Spleen (tissue), 11 donors: ENCODE data around the gene WDR5B. TPM values are rescaled to one million over a fixed set of nuclear protein-coding genes. Genes with fewer than 3 reads are reported as not detected.

Source experiments
- DNase-seq: peaks from one replicate; pipeline ENCODE4 v3.0.0-alpha.2; 2020
- H3K27ac ChIP-seq, 8 donors: fragments of 200-600 bp; sonication (generic) in 7 of 8; 1 replicate in 4 of 8; 2 replicates in 4 of 8; pipeline versions ENCODE4 v1.5.0 to v1.8.0; 2016 to 2021; ENCODE audit warnings: inconsistent platforms in 4 of 8, mild to moderate bottlenecking in 4 of 8, moderate library complexity in 1 of 8
- H3K27me3 ChIP-seq, 7 donors: fragments of 200-600 bp; sonication (generic) in 6 of 7; replicated peaks in 1 of 7; 1 replicate in 4 of 7; 2 replicates in 3 of 7; pipeline versions ENCODE4 v1.5.0 to v1.8.0; 2016 to 2021; ENCODE audit warnings: inconsistent platforms in 3 of 7, mild to moderate bottlenecking in 1 of 7
- H3K36me3 ChIP-seq, 6 donors: fragments of 200-600 bp; sonication (generic) in 5 of 6; 1 replicate in 4 of 6; 2 replicates in 2 of 6; pipeline versions ENCODE4 v1.5.0 to v1.8.0; 2016 to 2021; ENCODE audit warnings: inconsistent platforms in 2 of 6
- H3K4me1 ChIP-seq, 6 donors: fragments of 200-600 bp; sonication (generic) in 5 of 6; 1 replicate in 3 of 6; 2 replicates in 3 of 6; pipeline versions ENCODE4 v1.5.0 to v1.8.0; 2016 to 2021; ENCODE audit warnings: inconsistent platforms in 3 of 6
- H3K4me3 ChIP-seq, 8 donors: fragments of 200-600 bp; sonication (generic) in 7 of 8; 1 replicate in 4 of 8; 2 replicates in 4 of 8; pipeline versions ENCODE4 v1.5.0 to v1.8.0; 2016 to 2021; ENCODE audit warnings: inconsistent platforms in 4 of 8, mild to moderate bottlenecking in 4 of 8, moderate library complexity in 2 of 8
- H3K9me3 ChIP-seq, 8 donors: fragments of 200-600 bp; sonication (generic) in 7 of 8; 1 replicate in 4 of 8; 2 replicates in 4 of 8; pipeline versions ENCODE4 v1.5.0 to v1.8.0; 2016 to 2021; ENCODE audit warnings: inconsistent platforms in 4 of 8
- POLR2A ChIP-seq, 3 donors: fragments of 450-650 bp; IDR thresholded peaks; one replicate each; pipeline ENCODE4 v1.5.1; 2017; ENCODE audit warnings: antibody characterized with exemption in 3 of 3, mild to moderate bottlenecking in 1 of 3
- POLR2AphosphoS5 ChIP-seq, 3 donors: sonication (generic); formaldehyde crosslinking; IDR thresholded peaks; one replicate each; pipeline ENCODE4 v1.5.1; 2017; ENCODE audit warnings: antibody characterized with exemption in 3 of 3
- WGBS, 5 donors: extraction: QIAGEN DNeasy Blood & Tissue Kit in 3 of 5; methylation state at CpG; one replicate each; pipeline versions ENCODE4 v1.1.5 to v1.1.7; 2013 to 2018; 5-methylcytosine and 5-hydroxymethylcytosine counted together
- intact Hi-C: fragments of 100-400 bp; cut with DNase I; formaldehyde crosslinking; loops from one replicate; pipeline ENCODE4 v1.15.0; 2023; ENCODE audit warnings: low total_unique reads
- polyA plus RNA-seq, 3 donors: library from polyadenylated mRNA; stranded (reverse); fragments of 200-250 nt; gene quantifications; one replicate each; pipeline ENCODE4 v1.2.1, GENCODE V29; 2013
- total RNA-seq, 7 donors: library from RNA; depleted of rRNA in 3 of 7; stranded (reverse); fragments of >200 nt in 3 of 7; fragmentation: NEBNext Ultra II Directional in 4 of 7; extraction: Animal tissue kit (Norgen Biotek cat#: 25700) in 4 of 7; gene quantifications; one replicate each; pipeline versions ENCODE4 v1.1.0 to v1.2.1, GENCODE V29; 2016 to 2021
- TF ChIP-seq, protein P1 (sequence below), 11 experiments: fragments of 200-600 bp in 7 of 11; fragments of 450-650 bp in 4 of 11; sonication (generic) in 4 of 11; IDR thresholded peaks in 8 of 11; conservative IDR thresholded peaks in 3 of 11; 1 replicate in 7 of 11; 2 replicates in 4 of 11; pipeline versions ENCODE4 v1.4.0 to v1.8.0; 2016 to 2021; ENCODE audit warnings: antibody characterized with exemption in 11 of 11, inconsistent platforms in 4 of 11, mild to moderate bottlenecking in 1 of 11
- donor health status: healthy with polysubstance abuse.
- donor health status: DM: no; HTN: no; CAD: no; lungs with moderate emphysema.
- donor health status: DM: no; HTN: no; CAD: no.
- donor health status: Bipolar disorder and iron deficiency.
- donor health status: healthy.
- donor health status: DM: no; HTN: no; CAD: no.
- donor health status: DM: yes; HTN: yes; CAD: no.

Gene WDR5B
- total and polyA plus RNA-seq, 10 donors: 4.7 to 12.3 (median 6.9) TPM

DNA sequence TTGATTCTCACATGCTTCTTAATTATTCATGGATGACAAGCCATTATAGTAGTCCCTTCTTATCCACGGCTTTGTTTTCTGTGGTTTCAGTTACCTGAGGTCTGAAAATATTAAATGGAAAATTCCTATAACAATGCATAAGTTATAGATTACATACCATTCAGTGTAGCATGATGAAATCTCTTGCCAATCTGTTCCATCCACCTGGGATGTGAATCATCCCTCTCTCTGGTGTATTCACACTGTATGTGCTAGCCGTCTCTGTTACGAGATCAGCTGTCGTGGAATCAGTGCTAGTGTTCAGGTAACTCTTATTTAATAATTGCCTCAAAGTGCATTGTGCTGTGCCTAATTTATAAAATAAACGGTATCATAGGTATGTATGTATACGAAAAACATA lies 5.2 kb downstream of the WDR5B start:
- no peak for TF ChIP-seq POLR2AphosphoS5 (IDR thresholded peaks at IDR 0.05)
- TF ChIP-seq, protein P1, sequence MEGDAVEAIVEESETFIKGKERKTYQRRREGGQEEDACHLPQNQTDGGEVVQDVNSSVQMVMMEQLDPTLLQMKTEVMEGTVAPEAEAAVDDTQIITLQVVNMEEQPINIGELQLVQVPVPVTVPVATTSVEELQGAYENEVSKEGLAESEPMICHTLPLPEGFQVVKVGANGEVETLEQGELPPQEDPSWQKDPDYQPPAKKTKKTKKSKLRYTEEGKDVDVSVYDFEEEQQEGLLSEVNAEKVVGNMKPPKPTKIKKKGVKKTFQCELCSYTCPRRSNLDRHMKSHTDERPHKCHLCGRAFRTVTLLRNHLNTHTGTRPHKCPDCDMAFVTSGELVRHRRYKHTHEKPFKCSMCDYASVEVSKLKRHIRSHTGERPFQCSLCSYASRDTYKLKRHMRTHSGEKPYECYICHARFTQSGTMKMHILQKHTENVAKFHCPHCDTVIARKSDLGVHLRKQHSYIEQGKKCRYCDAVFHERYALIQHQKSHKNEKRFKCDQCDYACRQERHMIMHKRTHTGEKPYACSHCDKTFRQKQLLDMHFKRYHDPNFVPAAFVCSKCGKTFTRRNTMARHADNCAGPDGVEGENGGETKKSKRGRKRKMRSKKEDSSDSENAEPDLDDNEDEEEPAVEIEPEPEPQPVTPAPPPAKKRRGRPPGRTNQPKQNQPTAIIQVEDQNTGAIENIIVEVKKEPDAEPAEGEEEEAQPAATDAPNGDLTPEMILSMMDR (IDR thresholded peaks at IDR 0.05 in 8 of 11, conservative IDR thresholded peaks at IDR 0.05 in 3 of 11): no peak
- DNase-seq: no peak
- Histone ChIP-seq H3K36me3 (peaks cover 0 to 72% (median 19%) of the 10 kb centered on the region in 6 donors), H3K27ac (peak overlapping the region in 1 of 8 donors; percentile 79), H3K27me3 (no peaks in the 10 kb centered on the region), H3K4me1 (peaks cover 13 to 73% (median 43%) of the 10 kb centered on the region in 6 donors), H3K9me3 (no peaks in the 10 kb centered on the region), H3K4me3 (no peak overlapping the region)
- intact Hi-C loops: no loop called here
- WGBS, 5 donors: 90 to 96% (median 94%) methylated on average over 6 of the region's 6 CpGs

DNA sequence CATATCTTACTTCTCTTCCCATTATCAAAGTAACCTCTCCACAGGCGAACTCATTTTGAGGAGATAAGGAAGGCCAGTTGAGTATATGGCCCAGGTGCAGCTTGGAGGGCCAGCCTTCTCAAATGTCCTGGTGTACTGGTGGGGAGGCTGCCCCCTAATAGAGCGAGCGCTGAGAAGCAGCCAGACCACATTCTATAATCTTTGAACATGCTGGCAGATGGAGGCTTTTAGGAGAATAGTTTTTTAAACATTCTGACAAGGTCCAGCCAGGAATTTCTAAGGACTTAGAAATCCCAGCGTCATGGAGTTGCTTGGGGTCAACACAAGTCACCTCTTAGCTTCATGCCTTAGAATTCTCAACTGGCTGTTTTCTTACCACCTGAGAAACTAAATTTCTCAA lies 5.8 kb downstream of the WDR5B start:
- peak overlapping the region in 2 of 8 donors; percentile 18 to 51 for H3K4me3 ChIP-seq
- TF ChIP-seq, protein P1 (IDR thresholded peaks at IDR 0.05 in 8 of 11, conservative IDR thresholded peaks at IDR 0.05 in 3 of 11): no peak
- TF ChIP-seq POLR2A (IDR thresholded peaks at IDR 0.05) (no peak), POLR2AphosphoS5 (IDR thresholded peaks at IDR 0.05) (no peak)
- no peaks in the 10 kb centered on the region for H3K9me3 ChIP-seq
- peaks cover 11 to 68% (median 39%) of the 10 kb centered on the region in 6 donors for H3K4me1 ChIP-seq
- WGBS, 5 donors: 90 to 97% (median 93%) methylated on average over 4 of the region's 4 CpGs
- H3K36me3 ChIP-seq: peaks cover 0 to 77% (median 22%) of the 10 kb centered on the region in 6 donors
- intact Hi-C loops: no loop called here
- H3K27ac ChIP-seq: peak overlapping the region in 6 of 8 donors; percentile 63 to 79 (median 71)
- no peak for DNase-seq
- no peaks in the 10 kb centered on the region for H3K27me3 ChIP-seq

DNA sequence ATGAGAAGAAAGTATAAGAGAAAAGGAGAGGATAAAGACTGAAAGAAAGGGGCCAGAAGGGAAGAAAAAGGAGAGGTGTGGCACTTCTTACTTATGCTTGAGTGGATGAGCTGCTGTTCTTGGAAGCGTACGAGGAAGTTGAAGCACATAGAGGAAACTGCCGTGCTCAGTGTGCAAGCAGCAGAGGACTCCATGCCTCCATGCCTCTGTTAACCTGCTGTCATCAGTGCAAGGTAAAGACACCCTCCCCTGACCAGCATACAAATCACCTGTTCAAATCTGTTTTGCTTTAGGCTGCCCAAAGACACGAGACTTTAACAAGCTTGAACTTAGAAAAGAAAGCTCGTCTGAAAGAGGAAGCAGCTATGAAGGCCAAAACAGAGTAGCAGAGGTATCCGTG lies 6.4 kb downstream of the WDR5B start:
- H3K9me3 ChIP-seq: no peaks in the 10 kb centered on the region
- 30 to 42% (median 41%) methylated on average over 6 of the region's 6 CpGs for WGBS, 5 donors

DNA sequence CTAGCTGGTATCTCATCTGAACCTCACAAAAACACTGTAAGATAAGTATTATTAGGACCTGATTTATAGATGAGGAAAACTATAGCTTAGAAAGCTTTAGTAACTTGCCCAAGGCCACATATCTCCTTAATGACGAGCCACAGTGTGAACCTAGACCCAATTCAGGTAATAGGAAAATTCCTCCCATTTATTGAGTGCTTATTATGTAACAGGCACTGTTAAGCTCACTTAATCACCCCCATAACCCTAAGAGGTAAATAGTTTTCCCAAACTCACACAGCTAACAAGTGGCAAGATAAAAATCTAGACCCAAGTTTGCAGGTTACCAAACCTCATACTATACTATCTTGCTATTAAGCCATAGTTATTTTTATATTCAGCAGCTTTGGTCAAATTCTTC lies 7.9 kb downstream of the WDR5B start:
- WGBS, 5 donors: 79 to 97% (median 94%) methylated on average over 1 of the region's 1 CpG
- Histone ChIP-seq H3K9me3 (no peaks in the 10 kb centered on the region), H3K27ac (peak overlapping the region in 3 of 8 donors; percentile 15 to 79 (median 75)), H3K4me1 (peaks cover 0 to 46% (median 18%) of the 10 kb centered on the region in 6 donors), H3K36me3 (peaks cover 0 to 91% (median 31%) of the 10 kb centered on the region in 6 donors), H3K4me3 (no peak overlapping the region), H3K27me3 (no peaks in the 10 kb centered on the region)
- TF ChIP-seq, protein P1 (IDR thresholded peaks at IDR 0.05 in 8 of 11, conservative IDR thresholded peaks at IDR 0.05 in 3 of 11): no peak
- TF ChIP-seq POLR2AphosphoS5 (IDR thresholded peaks at IDR 0.05) (no peak), POLR2A (IDR thresholded peaks at IDR 0.05) (no peak)
- intact Hi-C loops: loop anchor here (10.0 kb wide), 1 partner anchor 267 kb away; no protein-coding TSS in a partner anchor
- DNase-seq: no peak

More for the DNA sequence above, 6.4 kb downstream of the WDR5B start:
- no peaks in the 10 kb centered on the region for H3K27me3 ChIP-seq
- H3K36me3 ChIP-seq: peaks cover 0 to 84% (median 24%) of the 10 kb centered on the region in 6 donors
- H3K4me3 ChIP-seq: peak overlapping the region in 3 of 8 donors; percentile 4 to 51 (median 18)
- no peak for DNase-seq
- H3K27ac ChIP-seq: peak overlapping the region in 7 of 8 donors; percentile 37 to 79 (median 67)
- intact Hi-C loops: loop anchor here (10.0 kb wide), 1 partner anchor 265 kb away; no protein-coding TSS in a partner anchor
- peaks cover 5 to 61% (median 32%) of the 10 kb centered on the region in 6 donors for H3K4me1 ChIP-seq
- TF ChIP-seq POLR2AphosphoS5 (IDR thresholded peaks at IDR 0.05): peak in 1 of 3 donors; percentile 19
- TF ChIP-seq, protein P1 (IDR thresholded peaks at IDR 0.05 in 8 of 11, conservative IDR thresholded peaks at IDR 0.05 in 3 of 11): no peak
